AG09319 (cell line): Measurements from ENCODE around the gene RPL41.

Experiments
- DNase-seq: peaks from one replicate; pipeline ENCODE4 v3.0.0-alpha.2; 2010; ENCODE audit warnings: low read depth; ENCODE audit errors: extremely low read depth
- TF ChIP-seq, protein P1 (sequence below): IDR thresholded peaks from 2 replicates; pipeline ENCODE4 v1.5.1; 2011; ENCODE audit warnings: low read depth, mild to moderate bottlenecking, inconsistent platforms, low read length, moderate library complexity

RPL41 gene

GRCh38 chr12:56087220-56087619, 29.2 kb upstream of the RPL41 start:
- DNase-seq = no peak

GRCh38 chr12:56097738-56098137, 18.7 kb upstream of the RPL41 start:
- no peak for DNase-seq
- TF ChIP-seq, protein P1, sequence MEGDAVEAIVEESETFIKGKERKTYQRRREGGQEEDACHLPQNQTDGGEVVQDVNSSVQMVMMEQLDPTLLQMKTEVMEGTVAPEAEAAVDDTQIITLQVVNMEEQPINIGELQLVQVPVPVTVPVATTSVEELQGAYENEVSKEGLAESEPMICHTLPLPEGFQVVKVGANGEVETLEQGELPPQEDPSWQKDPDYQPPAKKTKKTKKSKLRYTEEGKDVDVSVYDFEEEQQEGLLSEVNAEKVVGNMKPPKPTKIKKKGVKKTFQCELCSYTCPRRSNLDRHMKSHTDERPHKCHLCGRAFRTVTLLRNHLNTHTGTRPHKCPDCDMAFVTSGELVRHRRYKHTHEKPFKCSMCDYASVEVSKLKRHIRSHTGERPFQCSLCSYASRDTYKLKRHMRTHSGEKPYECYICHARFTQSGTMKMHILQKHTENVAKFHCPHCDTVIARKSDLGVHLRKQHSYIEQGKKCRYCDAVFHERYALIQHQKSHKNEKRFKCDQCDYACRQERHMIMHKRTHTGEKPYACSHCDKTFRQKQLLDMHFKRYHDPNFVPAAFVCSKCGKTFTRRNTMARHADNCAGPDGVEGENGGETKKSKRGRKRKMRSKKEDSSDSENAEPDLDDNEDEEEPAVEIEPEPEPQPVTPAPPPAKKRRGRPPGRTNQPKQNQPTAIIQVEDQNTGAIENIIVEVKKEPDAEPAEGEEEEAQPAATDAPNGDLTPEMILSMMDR = no peak

More at GRCh38 chr12:56087220-56087619, 29.2 kb upstream of the RPL41 start:
- TF ChIP-seq, protein P1 = no peak

GRCh38 chr12:56098592-56098991, 17.8 kb upstream of the RPL41 start:
- TF ChIP-seq, protein P1 = no peak
- no peak for DNase-seq

- DNase-seq = no peak
- TF ChIP-seq, protein P1 = no peak
Observed at GRCh38 chr12:56099787-56100186, 16.6 kb upstream of the RPL41 start.

- DNase-seq = no peak
- TF ChIP-seq, protein P1 = no peak
Observed at GRCh38 chr12:56101045-56101444, 15.4 kb upstream of the RPL41 start.

DNA sequence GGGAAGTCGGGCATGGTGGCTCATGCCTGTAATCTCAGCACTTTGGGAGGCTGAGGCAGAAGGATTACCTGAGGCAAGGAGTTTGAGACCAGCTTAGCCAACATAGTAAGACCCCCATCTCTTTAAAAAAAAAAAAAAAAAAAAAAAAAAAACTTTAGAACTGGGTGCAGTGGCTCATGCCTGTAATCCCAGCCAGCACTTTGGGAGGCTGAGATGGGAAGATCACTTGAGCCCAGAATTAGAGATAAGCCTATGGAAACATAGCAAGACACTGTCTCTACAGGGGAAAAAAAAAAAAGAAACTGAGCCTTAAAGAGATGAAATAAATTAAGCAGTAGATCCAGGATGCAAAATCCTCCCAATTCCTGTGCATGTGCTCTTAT, 13.8 kb upstream of the RPL41 start:
- TF ChIP-seq, protein P1 = no peak
- DNase-seq = no peak

DNA sequence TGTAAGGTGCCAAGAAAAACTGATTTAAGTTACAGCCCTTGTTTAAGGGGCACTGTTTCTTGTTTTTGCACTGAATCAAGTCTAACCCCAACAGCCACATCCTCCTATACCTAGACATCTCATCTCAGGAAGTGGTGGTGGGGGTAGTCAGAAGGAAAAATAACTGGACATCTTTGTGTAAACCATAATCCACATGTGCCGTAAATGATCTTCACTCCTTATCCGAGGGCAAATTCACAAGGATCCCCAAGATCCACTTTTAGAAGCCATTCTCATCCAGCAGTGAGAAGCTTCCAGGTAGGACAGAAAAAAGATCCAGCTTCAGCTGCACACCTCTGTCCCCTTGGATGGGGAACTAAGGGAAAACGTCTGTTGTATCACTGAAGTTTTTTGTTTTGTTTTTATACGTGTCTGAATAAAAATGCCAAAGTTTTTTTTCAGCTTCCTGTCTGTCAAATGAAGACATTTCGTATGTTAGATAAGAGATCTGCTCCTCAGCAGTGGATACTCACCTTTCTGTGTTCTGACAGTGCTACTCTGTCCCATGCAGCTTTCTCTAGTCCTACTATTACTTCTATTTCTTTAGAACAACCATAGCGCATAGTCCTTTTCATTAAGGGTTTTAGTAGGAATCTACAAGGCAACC, 13.2 kb upstream of the RPL41 start:
- TF ChIP-seq, protein P1 = no peak
- no peak for DNase-seq
